A204.1 (cell line): ENCODE data around the gene MAVS.

Source experiments
- FAIRE-seq: peaks from 2 replicates; lab custom pipeline; 2012; peaks lifted over from hg19 to GRCh38; lab: Jason Lieb, UNC

The MAVS gene

DNA sequence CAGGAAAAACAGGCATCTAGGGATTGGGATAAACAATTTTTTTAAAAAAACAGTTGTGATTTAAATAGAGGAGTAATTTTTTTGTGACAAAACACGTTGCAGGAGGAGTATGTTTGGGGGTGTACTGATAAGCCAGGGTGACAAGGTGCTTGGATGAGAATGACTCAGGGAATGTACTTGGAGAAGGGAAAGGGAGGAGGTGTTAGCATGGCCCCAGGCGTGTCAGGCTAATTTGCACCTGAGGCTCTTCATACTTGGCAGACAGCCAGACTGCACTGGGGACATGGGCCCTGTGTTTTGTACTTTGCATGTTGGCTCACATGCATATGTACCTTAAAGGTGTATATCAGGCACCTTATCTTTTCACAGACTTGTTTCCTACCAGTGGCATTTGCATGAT is 65.3 kb downstream of the MAVS start:
- no peak for FAIRE-seq

- no peak for FAIRE-seq
Observed at GRCh38 chr20:3914446-3914845, 67.8 kb downstream of the MAVS start.

- FAIRE-seq = no peak
Observed at GRCh38 chr20:3915691-3916090, 69.1 kb downstream of the MAVS start.

DNA sequence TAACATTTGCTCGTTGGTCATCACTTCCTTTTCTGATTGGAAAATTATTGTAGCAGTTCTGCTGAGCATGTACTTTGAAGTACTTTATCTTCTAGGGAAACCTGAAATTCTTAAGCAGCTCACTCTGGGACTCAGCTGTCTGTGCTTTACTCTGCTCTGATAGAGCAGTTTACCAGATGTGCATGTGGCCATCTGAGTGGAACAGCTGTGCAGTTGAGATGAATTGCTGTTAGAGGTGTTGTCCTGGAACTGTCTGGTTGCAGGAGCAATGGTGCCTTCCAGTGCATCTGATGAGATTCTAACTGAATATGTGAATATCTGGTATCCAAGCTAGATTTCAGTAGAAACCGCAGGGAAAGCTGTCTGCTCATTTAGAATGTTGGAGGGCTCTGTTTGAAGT is 69.7 kb downstream of the MAVS start:
- no peak for FAIRE-seq

- FAIRE-seq = no peak
Observed at GRCh38 chr20:3919352-3919751, 72.7 kb downstream of the MAVS start.

DNA sequence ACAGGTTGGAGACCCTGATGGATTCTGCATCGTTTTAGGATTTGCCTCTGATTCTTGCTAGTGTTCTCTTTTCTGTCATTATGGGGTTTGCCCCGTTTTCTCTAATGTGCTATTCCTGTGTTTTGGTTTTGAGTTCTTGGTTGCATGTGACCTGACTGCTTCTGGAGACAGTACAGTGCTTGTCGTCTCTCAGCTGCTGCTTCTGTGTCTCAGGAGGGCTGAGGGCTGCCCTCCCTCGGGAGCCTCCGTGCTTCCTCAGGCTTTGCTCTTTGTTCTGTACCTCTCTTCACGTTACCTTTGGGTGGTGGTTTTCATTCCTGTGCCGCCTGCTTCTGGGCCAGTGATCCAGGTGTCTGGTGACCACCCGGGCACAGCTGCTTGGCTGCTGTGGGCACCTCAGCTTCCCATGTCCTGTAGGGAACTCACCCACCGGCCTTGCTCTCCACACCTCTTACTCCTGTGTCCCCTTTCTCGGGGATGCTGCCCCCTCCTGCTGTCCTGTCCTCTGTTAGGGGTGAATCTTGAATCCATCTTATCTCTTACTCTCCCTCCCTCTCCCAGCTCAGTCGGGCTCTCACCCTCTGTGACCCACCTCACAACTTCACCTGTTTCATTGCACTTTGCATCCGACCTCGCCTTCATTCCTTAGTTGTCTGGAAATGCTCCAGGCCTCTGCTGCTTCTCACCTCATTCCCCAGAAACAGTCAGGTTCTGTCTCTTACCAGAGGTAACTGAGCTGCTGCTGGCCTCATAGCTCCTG is 75.8 kb downstream of the MAVS start:
- no peak for FAIRE-seq

- FAIRE-seq = no peak
Observed at GRCh38 chr20:3922983-3923339, 76.3 kb downstream of the MAVS start.

DNA sequence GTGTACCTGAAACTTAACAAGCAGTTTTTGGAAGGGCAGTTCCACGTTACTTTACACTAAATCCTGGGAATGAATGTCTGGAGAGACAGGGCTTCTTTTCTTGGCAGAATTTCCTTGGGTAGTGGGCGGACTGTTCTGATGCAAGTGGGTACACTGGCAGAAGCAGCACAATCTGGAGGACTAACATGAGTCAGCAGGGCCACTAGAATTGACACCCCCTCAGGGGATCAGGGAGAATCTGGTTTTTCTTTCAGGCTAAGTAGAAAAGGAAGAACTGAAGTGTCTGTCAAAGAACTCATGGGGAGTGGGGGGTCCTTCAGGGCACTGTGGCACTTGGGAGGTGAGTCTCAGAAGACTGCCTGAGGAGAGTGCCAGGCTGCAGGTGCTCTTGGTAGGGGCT is 77.2 kb downstream of the MAVS start:
- no peak for FAIRE-seq

DNA sequence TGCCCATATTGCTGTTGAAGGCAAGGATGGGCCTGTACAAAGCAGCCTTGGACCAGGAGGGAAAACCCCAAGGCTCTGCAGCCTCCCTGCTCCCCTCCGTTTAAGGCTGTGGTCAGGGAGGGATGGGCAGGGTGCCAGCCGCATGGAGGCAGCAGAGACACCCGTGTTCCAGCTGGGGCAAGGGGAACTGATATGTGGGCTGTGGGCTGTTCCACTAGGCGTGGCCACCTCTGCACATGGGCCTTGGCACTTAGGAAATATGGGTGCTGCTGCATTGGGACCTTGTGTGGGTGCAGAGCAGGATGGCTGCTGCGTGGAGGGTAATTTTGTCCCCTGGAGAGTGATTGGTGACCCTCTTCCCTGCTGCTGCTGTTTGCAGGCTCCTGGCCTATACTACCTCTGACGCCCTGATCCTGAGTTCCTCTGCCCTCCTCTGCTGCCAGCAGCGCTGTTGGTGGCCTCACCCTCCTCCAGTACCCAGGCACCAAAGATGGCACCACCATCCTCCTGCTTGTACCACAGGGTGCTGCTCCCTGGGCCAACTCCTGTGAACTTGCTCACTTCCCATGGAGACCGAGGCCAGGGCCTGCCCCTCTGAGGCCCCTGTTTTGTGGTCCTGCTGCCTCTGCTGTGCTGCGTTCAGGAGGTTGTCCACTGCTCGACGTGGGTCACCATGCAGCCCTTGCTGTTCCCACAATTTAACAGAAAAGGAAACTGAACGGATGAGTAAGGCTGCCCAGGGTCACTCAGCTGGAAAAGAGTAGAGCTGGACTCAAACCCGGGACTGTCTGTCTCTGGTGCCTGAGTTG is 77.9 kb downstream of the MAVS start:
- FAIRE-seq = no peak

GRCh38 chr20:3925113-3925695 is 78.6 kb downstream of the MAVS start:
- no peak for FAIRE-seq
